ENCODE data around the gene FBXO9.

- TF ChIP-seq CTCF (conservative IDR thresholded peaks at IDR 0.05) = no peak
- TF ChIP-seq ZFX (IDR thresholded peaks at IDR 0.05) = no peak
These were observed 44.4 kb downstream of the FBXO9 start for GRCh38 chr6:53109612-53110011.
